Skeletal muscle tissue (tissue), 4 donors: Measurements from ENCODE around the gene FAM181B. TPM values are rescaled to one million over a fixed set of nuclear protein-coding genes. Genes with fewer than 3 reads are reported as not detected.
A peak's percentile ranks its signal among the peaks of the same experiment; 100 is the strongest.

ENCODE experiments used
- H3K27ac ChIP-seq: one replicate; pipeline ENCODE4 v1.7.0; 2013; ENCODE audit warnings: mild to moderate bottlenecking, low read depth, low read length, inconsistent platforms
- H3K27me3 ChIP-seq, 3 donors: one replicate each; pipeline ENCODE4 v1.7.0; 2013; ENCODE audit warnings: low read length in 3 of 3; ENCODE audit not compliant: control insufficient read depth in 3 of 3, insufficient read depth in 3 of 3
- H3K36me3 ChIP-seq, 3 donors: one replicate each; pipeline ENCODE4 v1.7.0; 2013; ENCODE audit warnings: low read length in 3 of 3; ENCODE audit not compliant: control insufficient read depth in 3 of 3, insufficient read depth in 3 of 3
- H3K4me1 ChIP-seq, 3 donors: one replicate each; pipeline ENCODE4 v1.7.0; 2013; ENCODE audit warnings: low read length in 3 of 3, mild to moderate bottlenecking in 3 of 3; ENCODE audit not compliant: control insufficient read depth in 3 of 3, insufficient read depth in 3 of 3
- H3K4me3 ChIP-seq, 3 donors: one replicate each; pipeline ENCODE4 v1.7.0; 2013; ENCODE audit warnings: low read length in 3 of 3
- H3K9ac ChIP-seq, 3 donors: one replicate each; pipeline ENCODE4 v1.7.0; 2013; ENCODE audit warnings: low read length in 3 of 3, mild to moderate bottlenecking in 3 of 3, moderate library complexity in 2 of 3, low read depth in 1 of 3
- H3K9me3 ChIP-seq, 3 donors: one replicate each; pipeline ENCODE4 v1.7.0; 2013; ENCODE audit warnings: low read length in 3 of 3; ENCODE audit not compliant: control insufficient read depth in 3 of 3
- total RNA-seq: library from RNA; depleted of rRNA; stranded (reverse); fragments of >200 nt; gene quantifications from one replicate; pipeline ENCODE4 v1.2.3, GENCODE V29; 2014
- donor health status: Osteomylitis.

The FAM181B gene, protein sequence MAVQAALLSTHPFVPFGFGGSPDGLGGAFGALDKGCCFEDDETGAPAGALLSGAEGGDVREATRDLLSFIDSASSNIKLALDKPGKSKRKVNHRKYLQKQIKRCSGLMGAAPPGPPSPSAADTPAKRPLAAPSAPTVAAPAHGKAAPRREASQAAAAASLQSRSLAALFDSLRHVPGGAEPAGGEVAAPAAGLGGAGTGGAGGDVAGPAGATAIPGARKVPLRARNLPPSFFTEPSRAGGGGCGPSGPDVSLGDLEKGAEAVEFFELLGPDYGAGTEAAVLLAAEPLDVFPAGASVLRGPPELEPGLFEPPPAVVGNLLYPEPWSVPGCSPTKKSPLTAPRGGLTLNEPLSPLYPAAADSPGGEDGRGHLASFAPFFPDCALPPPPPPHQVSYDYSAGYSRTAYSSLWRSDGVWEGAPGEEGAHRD
- under 0.01 TPM for total RNA-seq

DNA sequence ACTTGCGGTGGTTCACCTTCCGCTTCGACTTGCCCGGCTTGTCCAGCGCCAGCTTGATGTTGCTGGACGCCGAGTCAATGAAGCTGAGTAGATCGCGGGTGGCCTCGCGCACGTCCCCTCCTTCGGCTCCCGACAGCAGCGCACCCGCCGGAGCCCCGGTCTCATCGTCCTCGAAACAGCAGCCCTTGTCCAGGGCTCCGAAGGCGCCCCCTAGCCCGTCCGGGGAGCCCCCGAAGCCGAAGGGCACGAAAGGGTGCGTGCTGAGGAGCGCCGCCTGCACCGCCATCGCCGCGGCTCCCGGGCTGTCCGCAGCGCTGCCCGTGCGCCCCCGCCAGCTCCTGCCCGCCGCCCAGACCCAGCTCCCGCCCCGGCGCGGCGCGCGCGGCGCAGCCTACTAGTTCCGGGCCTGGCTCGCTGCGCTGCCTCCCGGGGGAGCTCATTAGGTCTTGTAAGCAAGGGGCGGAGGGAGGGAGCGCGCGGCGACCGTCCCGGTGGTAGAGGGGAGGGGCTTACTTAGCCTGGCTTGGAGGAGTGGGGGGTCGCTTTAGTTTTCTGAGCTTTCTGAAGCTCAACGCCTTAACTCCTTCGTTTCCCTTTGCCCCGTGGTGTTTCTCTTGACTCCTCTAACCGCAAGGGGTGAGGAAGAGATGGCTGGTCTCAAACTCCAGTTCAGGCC, at the start of gene FAM181B:
Gene FAM181B (minus strand): TSS at position 421 of the 676 bp plus-strand sequence. CDS start 135 bp downstream, at position 286.
- Histone ChIP-seq H3K9ac (peak within 1 kb of the TSS in 1 of 3 donors; percentile 64), H3K9me3 (no peaks in the 10 kb centered on the region), H3K27me3 (peaks cover 30 to 38% (median 35%) of the 10 kb centered on the region in 3 donors), H3K4me3 (peak within 1 kb of the TSS; percentile 58 to 62 (median 60)), H3K4me1 (no peaks in the 10 kb centered on the region), H3K27ac (no peak within 1 kb of the TSS), H3K36me3 (no peaks in the 10 kb centered on the region)

DNA sequence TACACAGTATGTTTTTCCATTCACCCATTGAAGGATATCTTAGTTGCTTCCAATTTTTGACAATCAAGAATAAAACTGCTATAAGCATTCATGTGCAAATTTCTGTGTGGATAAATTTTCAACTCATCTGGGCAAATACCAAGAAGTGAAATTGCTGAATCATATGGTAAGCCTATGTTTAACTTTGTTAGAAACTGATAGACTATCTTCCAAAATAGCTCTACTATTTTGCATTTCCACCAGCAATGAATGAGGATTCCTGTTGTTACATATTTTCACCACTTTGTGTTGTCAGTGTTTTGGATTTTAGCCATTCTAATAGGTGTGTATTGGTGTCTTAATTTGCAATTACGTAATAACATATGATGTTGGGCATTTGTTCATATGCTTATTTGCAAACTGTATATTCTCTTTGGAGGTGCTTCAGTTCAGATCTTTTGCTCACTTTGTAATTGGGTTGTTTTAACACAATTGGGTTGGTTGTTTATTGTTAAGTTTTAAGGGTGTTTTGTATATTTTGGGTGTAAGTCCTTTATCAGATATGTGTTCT, 49.2 kb upstream of the FAM181B start:
- H3K27ac ChIP-seq, result no peak overlapping the region
- no peaks in the 10 kb centered on the region for H3K36me3 ChIP-seq
- no peaks in the 10 kb centered on the region for H3K9me3 ChIP-seq
- H3K9ac ChIP-seq, result no peak overlapping the region
- no peaks in the 10 kb centered on the region for H3K4me1 ChIP-seq
- H3K4me3 ChIP-seq, result no peak overlapping the region
- H3K27me3 ChIP-seq, result no peaks in the 10 kb centered on the region

DNA sequence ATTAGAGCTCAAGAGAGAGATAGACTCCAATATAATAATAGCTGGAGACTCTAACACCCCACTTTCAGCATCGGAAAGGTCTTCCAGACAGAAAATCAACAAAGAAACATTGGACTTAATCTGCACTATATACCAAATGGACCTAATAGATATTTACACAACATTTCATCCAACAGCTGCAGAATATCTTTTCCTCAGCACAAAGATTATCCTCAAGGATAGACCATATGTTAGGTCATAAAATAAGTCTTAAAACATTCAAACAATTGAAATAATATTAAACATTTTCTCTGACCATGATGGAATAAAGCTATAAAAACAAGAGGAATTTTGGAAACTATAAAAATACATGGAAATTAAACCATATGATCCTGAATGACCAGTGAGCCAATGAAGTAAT, 45.1 kb upstream of the FAM181B start:
- Histone ChIP-seq H3K9me3 (peaks cover 0 to 6% (median 4%) of the 10 kb centered on the region in 3 donors), H3K36me3 (no peaks in the 10 kb centered on the region), H3K27me3 (no peaks in the 10 kb centered on the region), H3K4me1 (no peaks in the 10 kb centered on the region), H3K9ac (no peak overlapping the region), H3K27ac (no peak overlapping the region), H3K4me3 (no peak overlapping the region)

DNA sequence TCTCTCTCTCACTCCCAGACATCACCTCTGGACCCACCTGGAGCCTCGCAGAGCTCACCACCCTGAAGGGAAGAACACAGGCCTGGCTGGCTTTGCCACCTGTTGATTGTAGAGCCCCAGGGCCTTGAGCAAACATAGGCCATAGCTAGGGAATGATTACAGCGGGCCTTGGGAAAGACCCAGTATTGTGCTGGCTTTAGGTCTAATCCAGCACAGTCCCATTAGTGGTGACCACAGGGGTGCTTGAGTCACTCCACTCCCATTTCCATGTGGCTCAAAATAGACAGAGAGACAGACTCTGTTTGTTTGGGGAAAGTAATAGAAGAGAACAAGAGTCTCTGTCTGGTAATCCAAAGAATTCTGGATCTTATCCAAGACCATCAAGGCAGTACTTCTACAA, 42.7 kb upstream of the FAM181B start:
- Histone ChIP-seq H3K36me3 (no peaks in the 10 kb centered on the region), H3K27ac (no peak overlapping the region), H3K9me3 (peaks cover 0 to 6% (median 4%) of the 10 kb centered on the region in 3 donors), H3K9ac (no peak overlapping the region), H3K4me1 (no peaks in the 10 kb centered on the region), H3K4me3 (no peak overlapping the region), H3K27me3 (no peaks in the 10 kb centered on the region)

DNA sequence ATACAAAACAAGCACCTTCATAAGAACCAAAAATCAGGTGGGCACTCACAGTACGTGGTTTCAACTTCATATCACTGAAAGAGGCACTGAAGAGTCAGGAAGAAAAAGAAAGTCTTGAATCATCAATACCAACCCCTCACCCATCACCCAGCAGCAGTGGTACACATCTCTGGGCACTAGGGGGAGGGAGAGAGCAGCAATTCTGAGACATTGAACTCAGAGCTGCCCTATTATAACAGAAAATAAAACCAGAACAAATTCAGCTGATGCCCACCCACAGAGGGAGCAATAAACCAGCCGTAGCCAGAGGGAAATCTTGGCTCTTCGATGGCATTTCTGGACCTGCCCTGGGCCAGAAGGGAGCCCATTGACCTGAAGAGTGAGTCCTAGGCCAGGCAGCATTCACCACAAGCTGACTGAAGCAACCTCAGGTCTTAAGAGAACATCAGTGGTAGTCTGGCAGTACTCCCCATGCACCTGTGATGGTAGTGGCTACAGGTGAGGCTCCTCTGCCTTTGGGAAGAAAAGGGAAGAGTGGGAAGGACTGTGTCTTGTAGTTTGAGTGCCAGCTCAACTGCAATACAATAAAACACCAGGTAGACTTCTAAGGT, 42.2 kb upstream of the FAM181B start:
- Histone ChIP-seq H3K9ac (no peak overlapping the region), H3K36me3 (no peaks in the 10 kb centered on the region), H3K4me1 (no peaks in the 10 kb centered on the region), H3K9me3 (peaks cover 0 to 6% (median 4%) of the 10 kb centered on the region in 3 donors), H3K4me3 (no peak overlapping the region), H3K27me3 (no peaks in the 10 kb centered on the region), H3K27ac (no peak overlapping the region)

DNA sequence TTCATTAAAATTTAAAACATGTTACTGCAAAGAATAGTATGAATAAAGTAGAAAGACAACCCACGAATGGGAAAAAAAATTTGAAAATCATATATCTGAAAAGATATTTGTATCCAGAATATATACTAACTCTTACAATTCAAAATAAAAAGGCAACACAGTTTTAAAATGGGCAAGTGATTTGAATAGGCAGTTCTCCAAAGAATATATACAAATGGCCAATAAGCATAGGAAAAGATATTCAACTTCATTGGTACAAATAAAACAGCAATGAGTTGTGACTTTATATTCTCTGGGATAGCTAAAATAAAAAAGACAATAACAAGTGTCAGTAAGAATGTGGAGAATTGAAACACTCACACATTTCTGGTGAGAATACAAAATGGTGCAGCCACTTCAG, 41.6 kb upstream of the FAM181B start:
- H3K27ac ChIP-seq, result no peak overlapping the region
- no peak overlapping the region for H3K4me3 ChIP-seq
- no peaks in the 10 kb centered on the region for H3K27me3 ChIP-seq
- no peak overlapping the region for H3K9ac ChIP-seq
- no peaks in the 10 kb centered on the region for H3K4me1 ChIP-seq
- peaks cover 0 to 6% (median 4%) of the 10 kb centered on the region in 3 donors for H3K9me3 ChIP-seq
- no peaks in the 10 kb centered on the region for H3K36me3 ChIP-seq

DNA sequence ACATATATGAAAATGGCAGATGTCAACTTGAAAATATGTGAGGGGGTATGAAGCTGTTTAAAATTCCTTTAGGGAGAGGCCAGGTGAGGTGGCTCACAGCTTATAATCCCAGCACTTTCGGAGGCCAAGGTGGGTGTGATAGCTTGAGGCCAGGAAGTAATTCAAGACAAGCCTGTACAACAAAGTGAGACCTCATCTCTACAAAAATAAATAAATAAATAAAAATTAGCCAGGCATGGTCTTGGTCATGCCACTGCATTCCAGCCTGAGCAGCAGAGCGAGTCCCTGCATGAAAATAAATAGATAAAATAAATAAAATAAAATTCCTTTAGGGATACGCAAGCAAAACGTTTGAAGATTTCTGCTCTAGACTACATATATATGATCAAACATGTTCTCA, 38.1 kb upstream of the FAM181B start:
- H3K9me3 ChIP-seq, result peaks cover 0 to 6% (median 4%) of the 10 kb centered on the region in 3 donors
- H3K9ac ChIP-seq, result no peak overlapping the region
- no peaks in the 10 kb centered on the region for H3K27me3 ChIP-seq
- H3K4me3 ChIP-seq, result no peak overlapping the region
- no peak overlapping the region for H3K27ac ChIP-seq
- no peaks in the 10 kb centered on the region for H3K36me3 ChIP-seq
- no peaks in the 10 kb centered on the region for H3K4me1 ChIP-seq

DNA sequence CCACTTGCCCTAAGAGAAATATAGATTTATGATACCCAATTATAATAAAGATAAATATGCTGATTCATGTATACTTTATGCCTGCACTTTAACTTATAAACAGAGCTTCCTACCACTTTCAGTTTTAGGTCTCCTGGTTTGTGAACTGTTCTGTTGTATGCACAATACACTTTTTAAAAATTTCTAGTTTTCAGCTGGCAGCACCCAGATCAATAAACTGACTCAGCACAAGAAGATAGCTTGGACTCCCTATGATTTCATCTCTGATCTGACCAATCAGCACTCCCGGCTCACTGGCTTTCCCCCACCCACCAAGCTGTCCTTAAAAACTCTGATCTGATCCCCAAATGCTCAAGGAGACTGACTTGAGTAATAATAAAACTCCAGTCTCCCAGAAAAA, 33.5 kb upstream of the FAM181B start:
- no peaks in the 10 kb centered on the region for H3K9me3 ChIP-seq
- H3K27ac ChIP-seq, result no peak overlapping the region
- no peaks in the 10 kb centered on the region for H3K4me1 ChIP-seq
- no peaks in the 10 kb centered on the region for H3K27me3 ChIP-seq
- H3K9ac ChIP-seq, result no peak overlapping the region
- no peak overlapping the region for H3K4me3 ChIP-seq
- no peaks in the 10 kb centered on the region for H3K36me3 ChIP-seq

DNA sequence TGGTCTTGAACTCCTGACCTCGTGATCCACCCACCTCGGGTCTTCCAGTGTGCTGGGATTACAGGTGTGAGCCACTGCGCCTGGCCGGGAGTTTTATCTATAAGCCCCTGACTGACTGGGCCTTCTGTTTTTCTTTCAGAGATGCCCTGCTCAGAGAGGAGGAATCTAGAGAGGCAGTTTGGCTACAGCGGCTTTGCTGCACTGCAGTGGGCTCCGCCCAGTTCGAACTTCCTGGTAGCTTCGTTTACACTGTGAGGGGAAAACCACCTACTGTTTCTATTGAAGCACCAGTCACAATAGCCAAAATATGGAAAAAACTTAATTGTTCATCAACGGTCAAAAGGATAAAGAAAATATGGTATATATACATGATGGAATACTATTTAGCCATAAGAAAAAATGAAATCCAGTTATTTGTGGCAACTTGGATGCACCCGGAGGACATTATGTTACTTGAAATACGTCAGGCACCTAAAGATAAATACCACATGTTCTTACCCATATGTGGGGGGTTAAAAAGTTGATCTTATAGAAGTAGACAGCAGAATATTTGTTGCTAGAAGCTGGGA, 31.9 kb upstream of the FAM181B start:
- Histone ChIP-seq H3K9ac (no peak overlapping the region), H3K4me1 (no peaks in the 10 kb centered on the region), H3K27ac (no peak overlapping the region), H3K4me3 (no peak overlapping the region), H3K36me3 (no peaks in the 10 kb centered on the region), H3K9me3 (no peaks in the 10 kb centered on the region), H3K27me3 (no peaks in the 10 kb centered on the region)
